Common myeloid progenitor, CD34-positive (primary cell): Measurements from ENCODE around the gene CCDC187.
A peak's percentile ranks its signal among the peaks of the same experiment; 100 is the strongest.

Experiments
- CTCF ChIA-PET: fragments of 350-600 bp; sonication (Branson Sonifier 250); formaldehyde crosslinking; loops from one replicate; lab custom pipeline; 2021; ENCODE audit warnings: antibody characterized with exemption; lab: Charles Lee
- POLR2A ChIA-PET: fragments of 350-600 bp; sonication (Branson Sonifier 250); formaldehyde crosslinking; loops from one replicate; lab custom pipeline; 2021; ENCODE audit warnings: antibody characterized with exemption; lab: Charles Lee
- DNase-seq, 3 donors: peaks; one replicate each; pipeline versions ENCODE4 v3.0.0 to v3.0.0-alpha.2; 2013
- H3K27ac ChIP-seq, 2 experiments: 1 replicate in 1 of 2; 2 replicates in 1 of 2; pipeline ENCODE4 v1.7.0; 2013; ENCODE audit warnings: inconsistent platforms in 2 of 2, low read length in 2 of 2, mild to moderate bottlenecking in 2 of 2, low read depth in 1 of 2, moderate library complexity in 1 of 2; ENCODE audit not compliant: severe bottlenecking in 2 of 2, insufficient read depth in 1 of 2, poor library complexity in 1 of 2
- H3K27me3 ChIP-seq, 5 experiments: replicated peaks in 2 of 5; 1 replicate in 3 of 5; 2 replicates in 2 of 5; pipeline versions ENCODE4 v1.6.1 to v1.7.0; 2013; ENCODE audit warnings: low read length in 4 of 5, mild to moderate bottlenecking in 2 of 5, moderate library complexity in 2 of 5, inconsistent platforms in 1 of 5; ENCODE audit not compliant: insufficient read depth in 5 of 5, control insufficient read depth in 4 of 5
- H3K36me3 ChIP-seq, 4 experiments: 1 replicate in 2 of 4; 2 replicates in 2 of 4; pipeline versions ENCODE4 v1.6.1 to v1.7.0; 2013; ENCODE audit warnings: low read length in 3 of 4, control low read depth in 1 of 4, mild to moderate bottlenecking in 1 of 4; ENCODE audit not compliant: control insufficient read depth in 4 of 4, insufficient read depth in 4 of 4
- H3K4me1 ChIP-seq, 4 experiments: 1 replicate in 3 of 4; 2 replicates in 1 of 4; pipeline versions ENCODE4 v1.6.1 to v1.7.1; 2013; ENCODE audit warnings: low read length in 3 of 4, mild to moderate bottlenecking in 3 of 4, control low read depth in 1 of 4, inconsistent platforms in 1 of 4, moderate library complexity in 1 of 4; ENCODE audit not compliant: control insufficient read depth in 4 of 4, insufficient read depth in 4 of 4; ENCODE audit errors: control extremely low read depth in 1 of 4
- H3K4me3 ChIP-seq, 7 experiments: 1 replicate in 4 of 7; 2 replicates in 3 of 7; pipeline versions ENCODE4 v1.5.1 to v1.7.0; 2013; ENCODE audit warnings: mild to moderate bottlenecking in 7 of 7, low read length in 6 of 7, moderate library complexity in 6 of 7, inconsistent platforms in 2 of 7, low read depth in 2 of 7, control low read depth in 1 of 7; ENCODE audit not compliant: insufficient read depth in 4 of 7, control insufficient read depth in 1 of 7; ENCODE audit errors: extremely low read depth in 1 of 7
- H3K9me3 ChIP-seq, 5 experiments: 1 replicate in 4 of 5; 2 replicates in 1 of 5; pipeline versions ENCODE4 v1.6.1 to v1.7.1; 2013; ENCODE audit warnings: low read length in 4 of 5, mild to moderate bottlenecking in 2 of 5, inconsistent platforms in 1 of 5, low read depth in 1 of 5, moderate library complexity in 1 of 5; ENCODE audit not compliant: control insufficient read depth in 4 of 5, insufficient read depth in 2 of 5; ENCODE audit errors: control extremely low read depth in 1 of 5
- WGBS: methylation state at CpG from one replicate; pipeline ENCODE4 v1.1.5; 2013; ENCODE audit not compliant: insufficient coverage; 5-methylcytosine and 5-hydroxymethylcytosine counted together

CCDC187 gene

DNA sequence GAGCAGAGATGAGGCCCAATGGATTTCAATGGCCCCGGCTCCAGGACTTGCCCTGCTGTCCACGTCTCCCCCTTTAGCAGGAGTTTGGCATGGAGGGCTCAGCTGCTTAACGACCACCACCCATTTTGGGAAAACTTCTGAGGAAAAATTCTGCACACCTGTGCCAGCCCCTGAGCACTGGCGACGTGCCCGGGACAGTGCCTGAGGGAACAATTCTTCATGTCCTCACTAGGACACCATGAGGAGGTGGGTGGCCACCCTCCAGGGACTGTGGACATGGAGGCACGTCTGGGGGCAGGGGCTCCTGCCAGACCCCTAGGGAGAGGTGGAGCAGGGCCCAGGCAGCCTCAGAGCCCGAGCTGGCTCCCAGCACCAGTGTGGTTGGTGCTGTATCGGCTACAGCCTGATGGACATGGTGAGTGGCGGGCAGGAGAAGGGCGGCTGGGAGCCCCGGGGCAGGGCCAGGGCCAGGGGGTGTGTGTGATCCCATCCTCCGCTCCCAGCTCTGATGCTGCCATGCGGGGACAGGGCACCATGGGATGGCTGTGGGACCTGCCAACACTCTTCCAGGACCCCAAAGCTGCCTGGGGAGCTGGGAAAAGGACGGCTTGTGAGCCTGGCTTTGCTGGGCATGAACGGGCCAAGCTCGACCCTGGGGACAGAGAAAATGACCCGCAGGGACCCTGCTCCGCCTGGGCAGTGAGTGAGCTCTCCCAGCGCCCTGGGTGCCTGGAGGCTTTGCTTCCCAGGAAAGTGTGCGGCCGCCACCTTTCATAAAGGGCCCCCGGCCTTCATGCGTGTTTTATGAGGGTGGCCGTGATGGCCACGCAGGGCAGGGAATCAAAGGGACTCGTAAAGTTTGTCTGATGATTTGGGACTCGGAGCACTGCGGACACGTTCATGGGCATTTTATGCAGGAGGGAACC lies 54.7 kb downstream of the CCDC187 start:
- ChIA-PET CTCF (interaction anchor here (0.9 kb wide), 1 partner anchor 12 kb away, joined by 7 read pairs; no protein-coding TSS in a partner anchor), POLR2A (no interaction called here)
- Histone ChIP-seq H3K27ac (no peak overlapping the region), H3K4me1 (peaks cover 8 to 16% (median 13%) of the 10 kb centered on the region in 4 experiments), H3K4me3 (no peak overlapping the region), H3K9me3 (no peaks in the 10 kb centered on the region), H3K27me3 (peaks cover 0 to 2% (median 0%) of the 10 kb centered on the region in 5 experiments), H3K36me3 (no peaks in the 10 kb centered on the region)
- no peak for DNase-seq
- 94% methylated on average over 29 of the region's 30 CpGs for WGBS

DNA sequence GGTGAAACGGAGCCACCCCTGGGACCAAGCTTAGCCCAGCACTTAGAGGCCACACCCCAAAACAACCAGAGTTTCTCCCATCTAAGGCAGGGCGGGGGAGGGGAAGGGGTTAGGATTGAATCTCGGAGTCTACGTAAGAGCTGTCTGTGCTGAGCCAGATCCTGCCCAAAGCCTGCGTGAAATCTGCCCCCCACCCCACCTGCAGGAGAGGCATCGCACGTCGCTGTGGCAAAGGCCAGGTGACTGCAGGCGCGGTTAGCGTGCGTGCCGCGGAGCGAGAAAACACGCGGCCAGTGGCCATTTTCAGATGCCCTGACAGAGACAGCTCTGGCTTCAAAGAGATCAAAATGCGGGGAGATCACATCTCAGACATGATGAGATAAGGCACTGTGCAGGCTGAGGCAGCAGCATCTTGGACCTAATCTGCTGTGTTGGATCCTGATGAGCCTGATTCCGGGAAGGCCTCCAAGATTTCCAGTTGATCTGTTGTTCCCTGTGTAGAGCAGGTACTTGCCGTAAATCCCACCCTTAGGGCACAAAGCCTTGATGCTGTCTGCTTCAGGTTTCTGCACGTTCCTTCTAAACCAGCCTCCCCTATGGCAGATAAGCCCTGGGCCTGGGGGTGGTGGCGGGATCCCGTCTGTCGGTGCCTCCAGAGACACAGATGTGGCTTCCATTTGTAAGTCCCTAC lies 55.8 kb downstream of the CCDC187 start:
- Histone ChIP-seq H3K4me3 (no peak overlapping the region), H3K9me3 (no peaks in the 10 kb centered on the region), H3K27ac (no peak overlapping the region), H3K4me1 (peaks cover 16 to 27% (median 23%) of the 10 kb centered on the region in 4 experiments), H3K27me3 (peaks cover 0 to 2% (median 0%) of the 10 kb centered on the region in 5 experiments), H3K36me3 (peaks cover 0 to 3% (median 0%) of the 10 kb centered on the region in 4 experiments)
- ChIA-PET POLR2A (no interaction called here), CTCF (interaction anchor here (0.7 to 1.7 kb wide), 2 partner anchors 16 to 27 kb away, joined by 3 to 4 read pairs; no protein-coding TSS in a partner anchor)
- no peak for DNase-seq
- WGBS = 93% methylated on average over 20 of the region's 24 CpGs

DNA sequence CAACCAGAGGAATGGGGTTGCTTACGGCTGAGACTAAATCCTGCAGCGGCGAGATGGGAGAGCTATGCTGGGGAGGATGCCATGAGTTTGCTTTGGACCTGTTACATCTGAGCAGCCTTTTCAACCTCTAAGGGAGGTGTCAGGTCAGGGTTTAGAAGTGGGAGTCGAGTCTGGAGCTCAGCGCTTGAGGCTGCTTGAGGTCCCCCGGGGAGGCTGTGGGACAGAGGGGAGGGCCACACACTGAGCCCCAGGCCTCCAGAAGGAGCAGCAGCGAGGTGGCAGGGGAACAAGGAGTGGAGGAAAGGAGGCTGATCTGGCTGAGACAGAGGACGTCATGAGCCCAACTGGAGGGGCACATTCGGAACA lies 56.4 kb downstream of the CCDC187 start:
- Histone ChIP-seq H3K4me1 (peaks cover 16 to 32% (median 24%) of the 10 kb centered on the region in 4 experiments), H3K9me3 (no peaks in the 10 kb centered on the region), H3K27me3 (peaks cover 0 to 2% (median 0%) of the 10 kb centered on the region in 5 experiments), H3K27ac (no peak overlapping the region), H3K36me3 (peaks cover 0 to 6% (median 0%) of the 10 kb centered on the region in 4 experiments), H3K4me3 (no peak overlapping the region)
- WGBS = 85% methylated on average over 7 of the region's 9 CpGs
- DNase-seq = no peak
- ChIA-PET CTCF (interaction anchor here (0.7 to 1.7 kb wide), 4 partner anchors 10 to 27 kb away, joined by 3 to 4 read pairs (median 4); no protein-coding TSS in a partner anchor), POLR2A (no interaction called here)

DNA sequence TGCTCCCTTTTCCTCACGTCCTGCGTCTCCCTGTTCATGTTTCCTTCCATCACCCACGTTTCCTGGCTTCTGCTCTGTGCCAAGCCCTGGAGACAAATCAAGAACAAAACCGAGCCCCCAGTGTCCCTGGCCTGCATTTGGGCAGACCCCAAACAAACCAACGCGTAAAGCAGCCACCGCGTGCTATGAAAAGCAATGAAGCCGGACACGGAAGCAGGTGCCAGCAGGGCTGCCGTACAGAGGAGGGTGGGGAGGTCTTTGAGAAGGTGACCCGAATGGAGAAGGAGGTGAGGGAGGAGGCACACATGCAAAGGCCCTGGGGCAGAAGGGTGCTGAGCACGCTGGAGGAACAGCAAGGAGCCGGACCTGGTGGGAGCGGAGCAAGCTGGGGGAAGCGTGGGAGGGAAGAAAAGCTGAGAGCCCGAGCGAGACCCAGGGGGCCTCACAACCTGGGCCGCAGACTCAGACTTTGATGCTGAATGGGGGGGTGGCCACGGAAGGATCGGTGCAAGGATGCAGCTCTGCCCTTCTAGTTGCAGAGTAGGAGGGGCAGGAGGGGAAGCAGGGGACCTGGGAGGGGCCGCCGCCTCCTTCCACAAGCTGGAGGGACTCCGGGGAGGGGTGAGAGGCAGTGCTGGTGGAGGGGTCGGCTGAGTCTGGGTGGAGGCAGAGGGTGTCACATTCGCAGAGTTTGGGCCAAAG lies 56.9 kb downstream of the CCDC187 start:
- peaks cover 16 to 32% (median 24%) of the 10 kb centered on the region in 4 experiments for H3K4me1 ChIP-seq

DNA sequence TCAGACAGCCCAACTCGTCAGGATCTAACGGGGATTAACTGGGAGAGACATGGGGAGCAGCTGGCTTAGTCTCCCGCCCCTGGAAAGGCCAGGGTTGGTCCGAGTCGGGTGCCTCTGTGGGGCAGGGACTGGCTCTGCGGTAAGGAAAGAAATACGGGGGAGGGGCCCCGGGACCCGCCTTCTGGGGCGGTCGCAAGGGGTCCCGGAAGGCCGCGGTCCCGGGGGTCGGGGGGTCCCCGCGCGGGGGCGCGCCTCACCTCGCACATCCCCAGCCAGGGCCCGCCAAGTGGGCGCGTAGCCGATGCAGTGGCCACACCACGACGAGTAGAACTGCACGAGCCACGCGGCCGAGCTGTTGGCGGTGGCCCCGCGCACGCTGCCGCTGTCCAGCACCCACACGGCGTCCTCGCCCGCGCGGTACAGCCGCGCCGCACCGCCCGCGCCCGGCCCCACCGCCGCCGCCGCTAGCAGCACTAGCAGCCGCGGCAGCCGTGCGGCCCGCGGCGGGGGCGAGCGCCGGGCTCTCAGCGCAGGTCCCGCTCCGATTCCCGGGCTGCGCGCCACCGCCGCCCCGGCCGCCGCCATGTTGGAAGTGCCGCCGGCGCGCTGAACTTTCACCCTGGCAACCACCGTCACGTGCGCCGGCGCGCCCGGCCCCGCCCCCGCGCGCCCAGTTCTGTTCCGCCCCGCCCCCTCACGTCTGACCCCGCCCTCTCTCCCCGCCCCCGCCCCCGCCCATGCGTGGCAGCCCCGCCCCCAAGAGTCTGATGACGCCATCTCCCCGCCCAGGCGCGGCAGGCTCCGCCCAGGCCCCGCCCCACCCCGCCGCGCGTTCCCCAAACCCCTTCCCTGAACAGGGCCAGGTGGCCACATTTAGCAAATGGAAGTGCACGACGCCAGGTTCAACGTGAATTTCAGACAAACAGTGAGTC lies 58.4 kb downstream of the CCDC187 start, which contains the start of gene QSOX2:
TSS of gene QSOX2 (minus strand) at position 594 of the 932 bp plus-strand sequence. CDS start at position 585, 9 bp downstream.
- CTCF ChIA-PET = interaction anchor here (1.6 to 2.5 kb wide), 2 partner anchors 12 to 21 kb away, joined by 4 to 7 read pairs; no protein-coding TSS in a partner anchor
- peak within 1 kb of the TSS in 1 of 2 experiments; percentile 63 for H3K27ac ChIP-seq
- peak within 1 kb of the TSS; percentile 58 to 92 (median 80) for H3K4me3 ChIP-seq
- DNase-seq = peak; percentile 77 to 85 (median 82)
- 0% methylated on average over 77 of the region's 112 CpGs for WGBS
- H3K27me3 ChIP-seq = peaks cover 0 to 2% (median 0%) of the 10 kb centered on the region in 5 experiments
- H3K9me3 ChIP-seq = no peaks in the 10 kb centered on the region
- peaks cover 0 to 21% (median 2%) of the 10 kb centered on the region in 4 experiments for H3K36me3 ChIP-seq
- peaks cover 16 to 32% (median 24%) of the 10 kb centered on the region in 4 experiments for H3K4me1 ChIP-seq
- POLR2A ChIA-PET = interaction anchor here (0.8 kb wide), 1 partner anchor 1165 kb away, joined by 3 read pairs; no protein-coding TSS in a partner anchor

More for the DNA sequence above, 56.9 kb downstream of the CCDC187 start:
- no peak for DNase-seq
- peaks cover 0 to 2% (median 0%) of the 10 kb centered on the region in 5 experiments for H3K27me3 ChIP-seq
- no peak overlapping the region for H3K4me3 ChIP-seq
- peaks cover 0 to 11% (median 0%) of the 10 kb centered on the region in 4 experiments for H3K36me3 ChIP-seq
- ChIA-PET CTCF (interaction anchor here (1.0 to 1.7 kb wide), 3 partner anchors 10 to 20 kb away, joined by 3 to 4 read pairs (median 4); no protein-coding TSS in a partner anchor), POLR2A (interaction anchor here (0.6 kb wide), 1 partner anchor 133 kb away, joined by 3 read pairs; no protein-coding TSS in a partner anchor)
- H3K9me3 ChIP-seq = no peaks in the 10 kb centered on the region
- H3K27ac ChIP-seq = no peak overlapping the region
- WGBS = 93% methylated on average over 22 of the region's 26 CpGs
